Caco-2 (cell line): ENCODE results near the gene EIF4ENIF1. TPM values are rescaled to one million over a fixed set of nuclear protein-coding genes. Genes with fewer than 3 reads are reported as not detected.

Experiments
- BruUV-seq: library from RNA; stranded (reverse); fragments of 400-500 nt; replicated peaks from 2 replicates; lab custom pipeline; 2021; lab: Mats Ljungman, UMichigan
- CTCF ChIA-PET: fragments of 300-600 bp; sonication (Branson Sonifier 250); formaldehyde crosslinking; loops from one replicate; lab custom pipeline; 2022; ENCODE audit warnings: antibody characterized with exemption; lab: Charles Lee
- POLR2A ChIA-PET: fragments of 300-600 bp; sonication (Branson Sonifier 250); formaldehyde crosslinking; loops from one replicate; lab custom pipeline; 2022; ENCODE audit warnings: antibody characterized with exemption; lab: Charles Lee
- DNase-seq, 2 experiments: peaks; one replicate each; pipeline versions ENCODE4 v3.0.0 to v3.0.0-alpha.2; 2020 to 2022
- H3K27me3 ChIP-seq: replicated peaks from 2 replicates; pipeline ENCODE4 v1.6.0; 2011; ENCODE audit warnings: low read length; ENCODE audit not compliant: control insufficient read depth, insufficient read depth
- H3K36me3 ChIP-seq: 2 replicates; pipeline ENCODE4 v1.5.1; 2011; ENCODE audit warnings: low read length; ENCODE audit not compliant: control insufficient read depth, insufficient read depth
- H3K4me1 ChIP-seq: fragments of 250-450 bp; sonication (Bioruptor Pico); 2 replicates; pipeline ENCODE4 v1.5.1; 2020; ENCODE audit warnings: mild to moderate bottlenecking
- H3K4me3 ChIP-seq: 2 replicates; pipeline ENCODE4 v1.5.1; 2011; ENCODE audit warnings: low read depth, mild to moderate bottlenecking, control low read depth, low read length
- H3K9me3 ChIP-seq: fragments of 250-450 bp; sonication (Bioruptor Pico); 2 replicates; pipeline ENCODE4 v1.5.1; 2020; ENCODE audit warnings: mild to moderate bottlenecking, moderate library complexity
- H3K27ac Mint-ChIP-seq: one replicate; pipeline ENCODE4 v1.8.0; 2022; ENCODE audit warnings: mixed read lengths; ENCODE audit not compliant: unreplicated experiment
- H3K27me3 Mint-ChIP-seq: one replicate; pipeline ENCODE4 v1.8.0; 2022; ENCODE audit warnings: mixed read lengths; ENCODE audit not compliant: insufficient read depth, unreplicated experiment
- H3K36me3 Mint-ChIP-seq: one replicate; pipeline ENCODE4 v1.8.0; 2022; ENCODE audit warnings: mild to moderate bottlenecking, mixed read lengths; ENCODE audit not compliant: insufficient read depth, unreplicated experiment
- H3K4me1 Mint-ChIP-seq: one replicate; pipeline ENCODE4 v1.8.0; 2022; ENCODE audit warnings: low read depth, mixed read lengths; ENCODE audit not compliant: unreplicated experiment
- H3K4me3 Mint-ChIP-seq: one replicate; pipeline ENCODE4 v1.8.0; 2022; ENCODE audit warnings: mild to moderate bottlenecking, moderate library complexity, mixed read lengths; ENCODE audit not compliant: unreplicated experiment
- H3K9me3 Mint-ChIP-seq: one replicate; pipeline ENCODE4 v1.8.0; 2022; ENCODE audit warnings: mixed read lengths; ENCODE audit not compliant: unreplicated experiment
- CTCF ChIP-seq, 2 experiments: fragments of 200-600 bp in 1 of 2; IDR thresholded peaks; 1 replicate in 1 of 2; 2 replicates in 1 of 2; pipeline versions ENCODE4 v1.5.1 to v1.8.0; 2011 to 2022; ENCODE audit warnings: antibody characterized with exemption in 1 of 2, control low read depth in 1 of 2, inconsistent platforms in 1 of 2, low read depth in 1 of 2, low read length in 1 of 2, mild to moderate bottlenecking in 1 of 2, moderate library complexity in 1 of 2; ENCODE audit not compliant: insufficient read depth in 1 of 2, severe bottlenecking in 1 of 2, unreplicated experiment in 1 of 2
- intact Hi-C: fragments of 100-400 bp; cut with micrococcal nuclease; formaldehyde crosslinking; loops from one replicate; pipeline ENCODE4 v1.10.0; 2022; ENCODE audit not compliant: unreplicated experiment
- total RNA-seq: library from RNA; stranded (reverse); gene quantifications from 2 replicates; pipeline ENCODE4 v1.2.3, GENCODE V29; 2022

Gene EIF4ENIF1
- total RNA-seq, 1 experiment from 2014 or later = 39.7 TPM

- no peak for DNase-seq
- peaks cover 1% of the 10 kb centered on the region for H3K36me3 ChIP-seq
- ChIA-PET CTCF (no interaction called here), POLR2A (no interaction called here)
- no peaks in the 10 kb centered on the region for H3K27me3 ChIP-seq
- BruUV-seq = no TSS peak
- H3K27me3 Mint-ChIP-seq = no peaks in the 10 kb centered on the region
- no peaks in the 10 kb centered on the region for H3K4me1 ChIP-seq
- no peak overlapping the region for H3K27ac Mint-ChIP-seq
- no peak overlapping the region for H3K4me3 Mint-ChIP-seq
- H3K4me3 ChIP-seq = no peak overlapping the region
- H3K9me3 Mint-ChIP-seq = no peaks in the 10 kb centered on the region
- no peaks in the 10 kb centered on the region for H3K9me3 ChIP-seq
- H3K4me1 Mint-ChIP-seq = no peaks in the 10 kb centered on the region
- H3K36me3 Mint-ChIP-seq = peaks cover 57% of the 10 kb centered on the region
- intact Hi-C loops = no loop called here
- TF ChIP-seq CTCF (IDR thresholded peaks at IDR 0.05; ENCODE audit: insufficient read depth in 1 of 2, low read depth in 1 of 2, low read length in 1 of 2, severe bottlenecking in 1 of 2, unreplicated experiment in 1 of 2) = no peak
Observed at GRCh38 chr22:31445642-31446041, 44.0 kb downstream of the EIF4ENIF1 start.

GRCh38 chr22:31443516-31443915 lies 46.1 kb downstream of the EIF4ENIF1 start:
- Histone ChIP-seq H3K9me3 (no peaks in the 10 kb centered on the region), H3K4me1 (no peaks in the 10 kb centered on the region), H3K4me3 (no peak overlapping the region), H3K36me3 (peaks cover 1% of the 10 kb centered on the region), H3K27me3 (no peaks in the 10 kb centered on the region)
- H3K27me3 Mint-ChIP-seq = no peaks in the 10 kb centered on the region
- intact Hi-C loops = no loop called here
- CTCF ChIA-PET = no interaction called here
- DNase-seq = no peak
- no peak overlapping the region for H3K4me3 Mint-ChIP-seq
- no peaks in the 10 kb centered on the region for H3K4me1 Mint-ChIP-seq
- POLR2A ChIA-PET = no interaction called here
- H3K9me3 Mint-ChIP-seq = no peaks in the 10 kb centered on the region
- H3K36me3 Mint-ChIP-seq = peaks cover 78% of the 10 kb centered on the region
- BruUV-seq = no TSS peak
- H3K27ac Mint-ChIP-seq = no peak overlapping the region
- no peak for TF ChIP-seq CTCF (IDR thresholded peaks at IDR 0.05; ENCODE audit: insufficient read depth in 1 of 2, low read depth in 1 of 2, low read length in 1 of 2, severe bottlenecking in 1 of 2, unreplicated experiment in 1 of 2)

GRCh38 chr22:31442768-31443489 lies 46.7 kb downstream of the EIF4ENIF1 start:
- Mint-ChIP-seq H3K9me3 (no peaks in the 10 kb centered on the region), H3K27me3 (no peaks in the 10 kb centered on the region), H3K27ac (no peak overlapping the region), H3K4me1 (no peaks in the 10 kb centered on the region), H3K4me3 (no peak overlapping the region), H3K36me3 (peaks cover 84% of the 10 kb centered on the region)
- H3K27me3 ChIP-seq = no peaks in the 10 kb centered on the region
- no peak for TF ChIP-seq CTCF (IDR thresholded peaks at IDR 0.05; ENCODE audit: insufficient read depth in 1 of 2, low read depth in 1 of 2, low read length in 1 of 2, severe bottlenecking in 1 of 2, unreplicated experiment in 1 of 2)
- BruUV-seq = no TSS peak
- ChIA-PET POLR2A (no interaction called here), CTCF (no interaction called here)
- intact Hi-C loops = no loop called here
- H3K36me3 ChIP-seq = peaks cover 1% of the 10 kb centered on the region
- DNase-seq = no peak
- no peak overlapping the region for H3K4me3 ChIP-seq
- H3K9me3 ChIP-seq = no peaks in the 10 kb centered on the region
- H3K4me1 ChIP-seq = no peaks in the 10 kb centered on the region
